NCI-H526 (cell line): ENCODE results near the gene GPRASP3.
"Not testable (repeated sequence)": the region's sequence is repeated elsewhere in the genome, so short reads cannot be mapped to it uniquely, and the experiment has no call there.

Source experiments
- DNase-seq, 2 experiments: peaks; one replicate each; lab custom pipeline; 2025; lab: John Stamatoyannopoulos, UW

The GPRASP3 gene, protein sequence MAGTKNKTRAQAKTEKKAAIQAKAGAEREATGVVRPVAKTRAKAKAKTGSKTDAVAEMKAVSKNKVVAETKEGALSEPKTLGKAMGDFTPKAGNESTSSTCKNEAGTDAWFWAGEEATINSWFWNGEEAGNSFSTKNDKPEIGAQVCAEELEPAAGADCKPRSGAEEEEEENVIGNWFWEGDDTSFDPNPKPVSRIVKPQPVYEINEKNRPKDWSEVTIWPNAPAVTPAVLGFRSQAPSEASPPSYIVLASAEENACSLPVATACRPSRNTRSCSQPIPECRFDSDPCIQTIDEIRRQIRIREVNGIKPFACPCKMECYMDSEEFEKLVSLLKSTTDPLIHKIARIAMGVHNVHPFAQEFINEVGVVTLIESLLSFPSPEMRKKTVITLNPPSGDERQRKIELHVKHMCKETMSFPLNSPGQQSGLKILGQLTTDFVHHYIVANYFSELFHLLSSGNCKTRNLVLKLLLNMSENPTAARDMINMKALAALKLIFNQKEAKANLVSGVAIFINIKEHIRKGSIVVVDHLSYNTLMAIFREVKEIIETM

DNA sequence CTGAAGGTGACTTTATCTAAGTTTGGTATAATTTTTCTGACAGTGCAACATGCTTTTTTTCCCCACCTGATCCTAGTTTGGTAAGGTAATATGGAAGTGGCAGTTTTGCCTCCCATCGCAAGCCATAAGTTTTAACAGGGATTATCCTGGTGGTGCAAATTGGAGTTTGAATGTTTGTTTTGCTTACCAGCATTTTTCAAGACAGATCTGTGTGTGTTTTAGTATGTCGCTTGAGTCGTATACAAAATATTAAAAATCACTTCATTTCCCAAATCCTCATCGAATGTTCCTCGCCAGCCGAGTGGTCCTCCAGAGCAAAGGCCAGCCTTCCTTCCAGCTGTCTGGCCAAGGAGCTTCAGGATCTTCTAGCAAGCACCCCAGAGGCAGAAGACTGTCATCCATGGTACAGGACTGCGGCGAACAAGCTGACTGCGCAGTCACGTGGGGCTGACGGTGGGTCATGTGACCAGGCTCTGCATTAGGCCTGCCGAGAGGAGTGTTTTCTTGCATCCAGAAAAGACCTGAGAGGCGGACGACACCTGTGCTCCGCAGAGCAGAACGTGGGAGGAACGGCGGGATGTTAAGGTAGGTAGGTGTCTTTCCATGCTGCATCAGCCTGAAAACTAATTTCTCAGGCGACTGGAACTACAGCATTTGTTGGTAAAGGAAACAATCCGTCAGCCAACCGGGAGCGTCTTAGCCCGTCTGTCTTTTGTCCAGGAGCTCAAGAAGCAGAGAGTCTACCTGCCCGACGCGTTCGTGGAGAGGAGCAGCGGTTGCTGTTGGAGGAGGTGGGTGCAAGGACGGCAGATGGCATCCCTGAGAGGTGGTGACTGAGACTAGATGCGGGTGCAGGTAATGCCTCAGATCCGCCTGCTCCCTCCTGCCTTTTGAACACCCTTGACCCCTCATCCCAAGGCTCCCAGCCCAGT is at the start of gene GPRASP3:
TSS of gene GPRASP3 (plus strand) at position 507 of the 932 bp plus-strand sequence. CDS start 28,253 bp downstream, outside the sequence.
- peak; percentile 40 to 76 for DNase-seq

DNA sequence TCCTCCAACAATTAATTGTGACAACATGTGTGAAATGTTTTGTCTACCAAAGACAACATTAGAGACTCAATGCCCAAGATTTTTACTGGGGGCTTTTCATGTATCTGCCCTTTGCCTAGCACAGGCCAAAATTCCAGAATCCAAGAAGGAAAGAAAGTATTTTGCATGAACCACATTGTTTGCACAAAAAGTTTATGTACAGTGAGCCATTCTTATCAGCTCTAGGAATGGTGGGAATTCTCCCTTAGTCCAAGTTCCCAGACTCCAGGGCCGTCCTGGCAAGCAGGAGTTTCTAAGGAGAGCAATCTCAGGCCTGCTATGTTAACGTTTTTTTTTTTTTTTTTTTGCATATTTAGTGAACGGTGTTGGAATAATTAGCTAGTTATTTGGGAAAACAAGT is 47.7 kb upstream of the GPRASP3 start:
- DNase-seq, result no peak

DNA sequence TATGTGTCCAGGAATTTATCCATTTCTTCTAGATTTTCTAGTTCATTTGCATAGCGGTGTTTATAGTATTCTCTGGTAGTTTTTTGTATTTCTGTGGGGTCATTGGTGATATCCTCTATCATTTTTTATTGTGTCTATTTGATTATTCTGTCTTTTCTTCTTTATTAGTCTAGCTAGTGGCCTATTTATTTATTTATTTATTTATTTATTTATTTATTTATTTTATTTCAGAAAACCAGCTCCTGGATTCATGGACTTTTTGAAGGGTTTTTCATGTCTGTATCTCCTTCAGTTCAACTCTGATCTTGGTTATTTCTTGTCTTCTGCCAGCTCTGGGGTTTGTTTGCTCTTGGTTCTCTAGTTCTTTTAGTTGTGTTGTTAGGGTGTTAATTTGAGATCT is 43.1 kb upstream of the GPRASP3 start:
- not testable (repeated sequence) for DNase-seq

DNA sequence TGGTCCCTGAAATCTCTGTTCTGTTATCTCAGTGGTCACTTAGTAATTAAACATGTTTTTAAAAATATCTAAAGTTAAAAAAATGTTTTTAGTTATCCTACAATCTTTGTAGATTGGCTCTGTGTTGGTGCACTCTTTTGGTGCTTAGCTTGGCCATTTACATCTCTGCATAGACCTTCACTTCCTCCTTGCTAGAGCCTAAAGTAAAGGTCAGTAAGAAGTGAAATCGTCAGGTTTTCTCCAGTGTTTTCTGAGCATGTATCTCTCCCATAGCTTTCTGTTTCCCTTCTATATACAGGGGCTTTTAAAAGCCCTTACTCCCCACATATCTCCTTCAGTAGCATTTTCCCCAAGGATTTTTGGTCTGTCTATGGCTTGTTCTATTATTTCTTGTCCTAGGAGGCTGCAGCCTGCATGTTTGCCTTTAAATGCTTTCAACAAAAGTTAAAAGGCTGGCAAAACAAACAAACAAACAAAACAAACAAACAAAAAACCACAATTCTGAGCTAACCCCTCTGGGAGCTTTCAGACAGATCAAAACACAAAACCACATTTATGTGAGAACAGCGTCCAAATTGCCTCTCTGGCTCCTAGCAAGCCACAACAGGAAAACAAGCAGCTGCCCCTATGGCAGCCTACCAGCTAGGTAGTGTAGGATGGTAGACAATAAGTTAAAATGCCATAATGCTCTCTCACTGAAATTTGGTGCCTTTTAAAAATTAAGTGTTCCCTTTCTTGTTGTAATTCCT is 35.6 kb upstream of the GPRASP3 start:
- no peak for DNase-seq

DNA sequence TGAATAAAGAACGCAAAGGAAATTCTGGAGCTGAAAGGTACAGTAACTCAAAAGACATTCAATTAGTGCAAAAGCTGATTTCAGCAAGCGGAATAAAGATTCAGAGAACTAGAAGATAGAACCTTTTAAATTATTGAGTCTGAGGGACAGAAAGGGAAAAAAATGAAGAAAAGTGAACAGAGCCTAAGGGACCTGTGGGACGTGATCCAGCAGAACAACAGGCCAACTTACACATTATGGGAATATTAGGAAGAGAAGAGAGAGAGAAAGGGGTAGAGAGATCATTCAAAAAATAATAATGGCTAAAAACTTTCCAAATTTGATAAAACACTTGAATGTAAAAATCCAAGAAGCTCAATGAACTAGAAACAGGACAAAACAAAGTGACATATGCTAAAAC is 25.8 kb upstream of the GPRASP3 start:
- DNase-seq, result no peak

DNA sequence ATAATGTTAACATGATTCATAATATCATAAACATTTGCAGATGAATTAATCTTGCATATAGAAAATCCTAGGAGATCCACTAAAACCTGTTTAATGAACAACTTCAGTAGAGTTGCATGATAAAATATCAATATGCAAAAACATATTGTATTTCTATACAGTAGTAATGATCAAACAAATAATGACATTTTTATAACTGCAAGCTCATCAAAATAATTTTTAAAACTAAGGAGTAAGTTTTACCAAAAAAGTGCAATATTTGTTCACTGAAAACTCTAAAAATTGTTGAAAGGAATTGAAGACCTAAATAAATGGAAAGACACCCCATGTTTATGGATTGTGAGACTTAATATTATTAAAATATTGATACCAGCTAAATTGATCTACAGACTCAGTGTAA is 24.2 kb upstream of the GPRASP3 start:
- no peak for DNase-seq

DNA sequence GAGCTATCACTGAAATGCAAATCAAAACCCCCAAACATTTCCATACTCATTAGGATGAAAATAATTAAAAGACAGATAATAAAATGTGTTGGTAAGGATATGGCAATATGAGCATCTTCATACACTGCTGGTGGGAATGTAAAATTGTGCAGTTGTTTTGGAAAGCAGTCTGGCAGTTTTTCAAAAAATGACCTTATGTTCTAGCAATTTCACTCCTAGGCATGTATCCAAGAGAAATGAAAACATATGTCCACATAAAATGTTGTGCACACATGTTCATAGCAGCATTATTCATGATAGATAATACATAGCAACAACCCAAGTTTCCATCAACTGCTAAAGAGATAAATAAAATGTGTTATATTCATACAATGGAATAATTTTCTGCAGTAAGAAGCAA is 23.0 kb upstream of the GPRASP3 start:
- peak; percentile 9 to 22 for DNase-seq

GRCh38 chrX:102708900-102709299 is 11.6 kb upstream of the GPRASP3 start:
- DNase-seq, result peak; percentile 25 to 61

DNA sequence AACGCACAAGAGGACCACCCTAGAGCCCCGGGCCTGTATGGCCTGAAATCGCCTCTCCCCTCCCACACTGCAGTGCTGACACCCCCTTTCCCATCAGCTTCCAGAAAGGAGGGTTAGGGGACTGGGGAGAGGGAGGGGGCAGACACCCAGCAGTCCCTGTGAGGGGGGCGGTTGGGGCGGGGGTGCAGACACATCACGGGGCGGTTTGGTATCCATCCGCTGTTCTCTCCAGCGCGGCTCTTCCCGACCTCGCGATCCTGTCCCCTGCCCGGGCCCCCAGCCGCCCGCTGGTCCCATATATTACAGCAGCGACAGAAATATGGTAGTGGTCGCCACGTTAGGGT is 8.7 kb upstream of the GPRASP3 start:
- DNase-seq, result no peak

DNA sequence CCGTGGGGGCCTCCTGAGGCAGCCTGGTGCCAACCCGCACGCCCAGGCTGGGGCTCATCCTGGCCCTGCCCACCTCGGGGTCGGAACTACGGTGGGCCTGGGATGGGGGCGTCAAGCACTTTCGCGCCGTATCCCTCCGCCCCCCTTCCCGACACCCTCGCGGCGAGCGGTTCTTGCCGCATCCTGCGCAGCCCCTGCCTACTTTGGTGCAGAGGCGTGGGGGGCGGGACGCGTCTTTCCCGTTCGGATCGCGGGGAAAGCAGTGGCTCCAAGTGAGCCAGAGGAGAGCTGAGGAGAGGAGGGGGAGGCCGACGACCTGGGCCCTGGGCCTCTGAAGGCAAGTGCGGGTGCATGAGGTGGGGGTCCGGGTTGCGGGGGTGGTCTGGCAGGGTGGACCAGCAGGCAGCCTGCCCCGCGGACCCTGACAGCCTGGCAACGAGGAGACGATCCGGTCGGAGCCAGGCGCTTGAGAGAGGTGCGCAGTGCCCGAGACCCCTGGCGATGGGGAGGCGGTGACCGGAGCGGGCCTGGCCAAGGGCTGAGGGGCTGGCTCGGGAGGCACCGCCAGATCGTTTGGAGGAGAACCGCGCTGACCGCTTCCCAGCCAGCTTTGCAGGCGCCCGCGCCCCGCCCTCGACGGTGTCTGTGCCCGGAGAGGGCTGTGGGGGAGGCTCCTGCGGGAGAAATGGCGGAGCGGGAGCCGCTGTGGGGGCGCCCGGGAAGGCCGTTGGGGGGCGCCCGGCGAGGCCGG is 8.2 kb upstream of the GPRASP3 start, which contains the start of gene GPRASP2:
TSS of gene GPRASP2 (plus strand) at position 233 of the 751 bp plus-strand sequence. CDS start 2,422 bp downstream, outside the sequence.
- peak in 1 of 2 experiments; percentile 56 for DNase-seq

- DNase-seq, result peak; percentile 64 to 73
Observed at GRCh38 chrX:102712981-102713625, 7.4 kb upstream of the GPRASP3 start.

- DNase-seq, result no peak
Observed at GRCh38 chrX:102714994-102715393, 5.5 kb upstream of the GPRASP3 start.

GRCh38 chrX:102715967-102716366 is 4.6 kb upstream of the GPRASP3 start:
- DNase-seq, result no peak

DNA sequence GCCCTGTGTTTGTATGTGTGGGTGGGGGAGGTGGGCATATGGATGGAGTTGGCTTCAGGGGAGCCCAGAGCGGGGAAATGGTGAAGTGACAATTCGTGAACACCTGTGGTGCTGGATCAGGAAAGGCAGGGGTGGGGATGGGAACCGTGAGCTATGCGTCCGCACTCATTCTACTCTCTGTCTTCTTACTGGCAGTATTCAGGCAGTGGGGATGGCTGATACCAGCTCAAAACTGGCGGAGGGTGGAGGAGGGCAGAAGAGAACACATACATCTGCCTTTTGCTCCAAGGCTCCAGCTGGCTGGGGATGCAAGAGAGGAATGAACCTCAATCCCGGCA is 595 bp downstream of the GPRASP3 start:
- DNase-seq, result not testable (repeated sequence)

- DNase-seq, result no peak
Observed at GRCh38 chrX:102723456-102723855, 2.9 kb downstream of the GPRASP3 start.

DNA sequence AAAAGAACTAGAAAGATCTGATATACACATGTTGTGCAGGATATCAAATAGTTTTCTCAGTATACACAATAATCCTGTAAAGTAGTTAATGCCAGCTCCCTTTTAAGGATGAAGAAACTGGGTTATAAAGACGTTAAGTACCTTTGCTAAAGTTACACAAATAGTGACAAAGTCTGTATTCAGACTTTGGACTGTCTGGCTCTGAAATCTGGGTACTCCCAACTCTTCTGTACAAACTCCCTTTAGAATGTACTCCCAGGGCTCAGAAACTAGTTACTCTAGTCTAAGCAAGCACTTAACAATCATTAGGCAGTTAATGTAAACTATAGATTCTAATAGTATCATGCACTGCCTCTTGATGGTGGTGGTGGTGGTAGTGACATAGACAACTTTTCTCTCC is 7.2 kb downstream of the GPRASP3 start:
- DNase-seq, result no peak

DNA sequence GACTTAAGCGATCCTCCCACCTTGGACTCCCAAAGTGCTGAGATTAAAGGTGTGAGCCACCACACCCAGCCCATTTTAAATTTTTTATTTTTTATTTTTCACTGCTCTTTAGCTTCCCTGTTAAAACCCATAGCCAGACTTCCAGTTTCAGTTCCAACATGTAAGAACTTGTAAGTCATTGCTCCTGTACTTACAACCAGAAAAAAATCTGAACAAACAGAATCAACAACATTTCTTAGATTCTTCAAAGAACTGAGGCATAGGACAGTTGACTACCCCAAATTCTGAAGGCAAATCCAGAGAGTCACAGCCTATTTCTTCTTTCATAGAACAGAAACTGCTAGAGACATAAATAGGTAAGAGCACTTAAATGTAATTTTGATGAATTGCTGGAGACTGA is 8.1 kb downstream of the GPRASP3 start:
- no peak for DNase-seq

GRCh38 chrX:102739657-102740056 is 19.1 kb downstream of the GPRASP3 start:
- DNase-seq, result peak in 1 of 2 experiments; percentile 14

- DNase-seq, result no peak
Observed at GRCh38 chrX:102744307-102744706, 23.8 kb downstream of the GPRASP3 start.

DNA sequence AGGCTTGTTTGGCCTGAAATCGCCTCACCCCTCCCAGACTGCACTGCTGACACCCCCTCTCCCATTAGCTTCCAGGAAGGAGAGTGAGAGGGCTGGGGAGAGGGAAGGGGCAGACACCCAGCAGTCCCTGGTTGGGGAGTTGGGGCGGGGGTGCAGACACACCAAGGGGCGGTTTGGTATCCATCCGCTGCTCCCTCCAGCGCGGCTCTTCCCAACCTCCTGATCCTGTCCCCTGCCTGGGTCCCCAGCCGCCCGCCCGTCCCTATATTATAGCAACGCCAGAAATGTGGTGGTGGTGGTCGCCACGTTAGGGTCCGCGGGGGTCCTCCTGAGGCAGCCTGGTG is 24.9 kb downstream of the GPRASP3 start:
- no peak for DNase-seq
